ENCODE results near the gene TNFRSF25. TPM values are rescaled to one million over a fixed set of nuclear protein-coding genes. Genes with fewer than 3 reads are reported as not detected.

The TNFRSF25 gene
- total RNA-seq, 1 donor from 2014 or later: 21.4 TPM

DNA sequence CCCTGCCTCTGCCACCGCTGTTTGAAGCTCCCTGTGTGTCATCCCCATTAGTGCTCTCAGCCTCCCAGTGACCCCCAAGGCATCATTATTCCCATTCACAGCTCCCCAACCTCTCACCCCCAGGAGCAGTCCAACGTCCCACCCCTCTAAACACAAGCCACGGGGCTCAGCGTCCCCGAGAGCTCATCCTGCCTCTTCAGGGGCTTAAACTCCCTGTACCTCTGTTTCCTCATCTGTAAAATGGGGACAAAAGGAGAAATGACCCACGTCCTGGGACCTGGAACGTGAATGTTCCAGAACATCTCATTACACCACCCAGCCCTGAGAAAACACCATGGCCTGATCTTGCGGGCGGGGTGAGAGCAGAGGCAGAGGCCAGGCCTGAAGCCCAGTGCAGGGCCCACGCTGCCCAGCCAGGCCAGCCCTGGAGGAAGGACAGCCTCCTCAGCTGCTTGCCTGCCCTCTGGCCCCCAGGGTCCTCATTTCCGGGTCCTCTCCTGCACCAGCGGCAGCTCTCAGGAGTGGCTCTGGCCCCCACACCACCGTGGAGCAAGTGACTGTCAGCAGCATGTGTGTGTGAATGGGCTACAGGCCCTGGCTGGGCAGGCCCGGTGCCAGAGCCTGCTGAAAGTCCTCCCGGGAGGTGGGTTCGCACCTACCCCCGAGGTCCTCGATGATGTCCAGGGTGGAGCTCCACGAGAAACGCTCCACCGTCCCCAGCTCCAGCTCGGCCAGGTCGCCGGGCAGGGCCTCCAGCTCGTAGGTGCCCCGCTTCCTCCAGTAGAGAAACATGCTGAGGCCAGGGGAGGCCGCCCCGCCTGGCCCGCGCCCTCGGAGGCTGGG is 39.6 kb upstream of the TNFRSF25 start:
- Mint-ChIP-seq H3K4me3 (ENCODE audit: unreplicated experiment) (no peak overlapping the region), H3K9me3 (ENCODE audit: low read depth) (no peaks in the 10 kb centered on the region), H3K27me3 (ENCODE audit: low read depth) (no peaks in the 10 kb centered on the region), H3K36me3 (ENCODE audit: low read depth) (no peaks in the 10 kb centered on the region), H3K4me1 (ENCODE audit: low read depth) (peaks cover 26% of the 10 kb centered on the region), H3K27ac (ENCODE audit: unreplicated experiment) (no peak overlapping the region)
- TF ChIP-seq, protein P1, sequence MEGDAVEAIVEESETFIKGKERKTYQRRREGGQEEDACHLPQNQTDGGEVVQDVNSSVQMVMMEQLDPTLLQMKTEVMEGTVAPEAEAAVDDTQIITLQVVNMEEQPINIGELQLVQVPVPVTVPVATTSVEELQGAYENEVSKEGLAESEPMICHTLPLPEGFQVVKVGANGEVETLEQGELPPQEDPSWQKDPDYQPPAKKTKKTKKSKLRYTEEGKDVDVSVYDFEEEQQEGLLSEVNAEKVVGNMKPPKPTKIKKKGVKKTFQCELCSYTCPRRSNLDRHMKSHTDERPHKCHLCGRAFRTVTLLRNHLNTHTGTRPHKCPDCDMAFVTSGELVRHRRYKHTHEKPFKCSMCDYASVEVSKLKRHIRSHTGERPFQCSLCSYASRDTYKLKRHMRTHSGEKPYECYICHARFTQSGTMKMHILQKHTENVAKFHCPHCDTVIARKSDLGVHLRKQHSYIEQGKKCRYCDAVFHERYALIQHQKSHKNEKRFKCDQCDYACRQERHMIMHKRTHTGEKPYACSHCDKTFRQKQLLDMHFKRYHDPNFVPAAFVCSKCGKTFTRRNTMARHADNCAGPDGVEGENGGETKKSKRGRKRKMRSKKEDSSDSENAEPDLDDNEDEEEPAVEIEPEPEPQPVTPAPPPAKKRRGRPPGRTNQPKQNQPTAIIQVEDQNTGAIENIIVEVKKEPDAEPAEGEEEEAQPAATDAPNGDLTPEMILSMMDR (IDR thresholded peaks at IDR 0.05): no peak
- DNase-seq (ENCODE audit: low spot score): peak; percentile 84

DNA sequence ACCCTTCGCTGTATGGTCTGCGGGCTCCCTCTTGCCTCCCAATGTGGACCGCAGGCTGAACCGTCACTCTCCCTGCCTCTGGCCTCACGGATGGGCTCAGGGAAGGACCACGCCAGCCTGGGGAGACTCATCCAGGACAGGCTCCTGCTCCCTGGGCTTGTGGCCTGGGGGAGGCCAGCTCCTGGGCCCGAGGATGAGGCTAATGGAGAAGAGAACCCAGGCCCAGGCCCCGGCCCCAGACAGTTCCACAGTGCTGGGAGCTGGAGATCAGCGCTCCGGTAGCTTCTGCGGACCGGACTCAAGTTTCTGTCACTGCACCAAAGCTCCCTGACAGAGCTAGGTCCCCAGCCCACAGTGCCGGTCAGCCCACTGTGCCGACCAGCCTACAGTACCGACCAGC is 38.9 kb upstream of the TNFRSF25 start:
- Mint-ChIP-seq H3K27ac (ENCODE audit: unreplicated experiment) (no peak overlapping the region), H3K9me3 (ENCODE audit: low read depth) (no peaks in the 10 kb centered on the region), H3K36me3 (ENCODE audit: low read depth) (no peaks in the 10 kb centered on the region), H3K27me3 (ENCODE audit: low read depth) (no peaks in the 10 kb centered on the region), H3K4me3 (ENCODE audit: unreplicated experiment) (no peak overlapping the region), H3K4me1 (ENCODE audit: low read depth) (peaks cover 32% of the 10 kb centered on the region)
- DNase-seq (ENCODE audit: low spot score): peak; percentile 87
- TF ChIP-seq, protein P1 (IDR thresholded peaks at IDR 0.05): no peak

DNA sequence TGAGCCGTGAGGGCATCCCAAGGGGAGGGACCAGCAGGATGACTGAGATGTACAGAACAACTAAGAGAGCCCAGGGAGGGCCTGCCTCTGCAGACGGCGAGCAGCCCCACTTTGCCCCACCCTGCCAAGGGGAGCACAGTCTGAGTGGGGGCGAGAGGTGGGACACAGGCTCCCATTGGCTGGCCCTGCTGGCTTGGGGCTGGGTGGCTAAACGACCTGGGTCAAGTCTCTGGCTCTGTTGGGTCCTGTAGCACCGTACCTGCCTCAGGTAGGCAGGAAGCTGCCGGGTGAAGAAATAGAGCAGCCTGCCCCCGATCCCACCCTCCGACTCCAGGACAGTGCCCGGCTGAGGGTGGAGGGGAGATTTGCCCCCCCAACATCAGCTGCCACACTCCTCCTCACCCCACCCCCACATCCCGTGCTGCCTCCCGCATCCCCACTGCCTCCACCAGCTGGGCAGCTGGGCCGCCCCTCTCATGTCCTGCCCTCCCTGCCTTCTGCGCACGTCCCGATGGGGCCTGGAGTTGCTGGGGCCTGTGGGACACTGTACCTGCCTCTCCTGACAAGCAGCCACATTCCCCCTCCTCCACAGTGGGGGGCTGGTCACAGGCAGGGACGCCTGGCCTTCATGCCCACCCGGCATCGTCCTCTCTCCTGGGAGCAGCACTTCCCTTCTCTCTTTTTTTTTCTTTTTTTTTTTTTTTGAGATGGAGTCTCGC is 38.1 kb upstream of the TNFRSF25 start:
- Mint-ChIP-seq H3K27me3 (ENCODE audit: low read depth) (no peaks in the 10 kb centered on the region), H3K36me3 (ENCODE audit: low read depth) (no peaks in the 10 kb centered on the region), H3K9me3 (ENCODE audit: low read depth) (no peaks in the 10 kb centered on the region), H3K4me3 (ENCODE audit: unreplicated experiment) (no peak overlapping the region), H3K27ac (ENCODE audit: unreplicated experiment) (no peak overlapping the region), H3K4me1 (ENCODE audit: low read depth) (peaks cover 38% of the 10 kb centered on the region)
- peak; percentile 85 for DNase-seq (ENCODE audit: low spot score)
- TF ChIP-seq, protein P1 (IDR thresholded peaks at IDR 0.05): no peak

DNA sequence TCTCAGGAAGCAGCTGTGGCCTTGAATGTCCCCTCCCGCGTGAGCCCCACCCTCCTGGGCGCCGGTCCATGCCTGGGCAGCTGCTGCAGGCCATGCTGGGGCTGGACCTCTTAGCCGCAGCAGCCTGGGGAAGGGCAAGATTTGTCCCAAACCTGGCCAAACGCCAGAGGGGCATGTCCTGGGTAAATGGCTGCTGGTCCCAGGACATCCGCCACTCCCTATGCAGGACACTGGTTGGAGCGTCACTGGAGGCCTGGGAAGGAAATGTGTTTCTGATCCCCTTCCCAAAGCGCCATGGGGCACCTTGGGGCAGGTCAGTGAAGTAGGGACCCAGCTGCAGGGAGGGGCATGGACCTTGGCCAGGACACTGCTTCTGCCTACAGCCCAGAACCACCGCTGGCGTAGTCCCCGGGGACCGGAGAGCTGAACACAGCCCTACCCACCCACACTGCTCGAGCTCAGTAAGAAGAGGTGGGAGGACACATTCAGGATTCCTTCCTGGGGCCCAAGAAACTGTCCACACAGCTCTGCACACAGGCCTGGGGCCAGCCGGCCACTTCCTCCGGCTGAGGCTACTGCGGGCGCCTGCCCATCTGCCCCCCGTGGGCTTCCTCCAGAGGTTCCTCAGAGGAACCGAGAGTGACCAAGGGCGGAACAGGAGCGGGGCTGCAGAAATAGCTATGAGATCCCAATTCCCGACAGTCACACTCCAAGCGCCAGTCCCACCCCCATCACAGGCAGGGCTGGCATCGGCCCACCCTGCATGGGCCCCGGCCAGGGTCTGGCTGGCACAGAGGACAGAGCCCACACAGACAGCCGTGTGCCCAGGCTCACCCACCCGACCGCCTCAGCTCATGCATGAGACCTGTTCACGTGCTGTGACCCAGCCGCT is 36.3 kb upstream of the TNFRSF25 start:
- Mint-ChIP-seq H3K27me3 (ENCODE audit: low read depth) (no peaks in the 10 kb centered on the region), H3K36me3 (ENCODE audit: low read depth) (no peaks in the 10 kb centered on the region), H3K27ac (ENCODE audit: unreplicated experiment) (peak overlapping the region; percentile 82), H3K9me3 (ENCODE audit: low read depth) (no peaks in the 10 kb centered on the region), H3K4me3 (ENCODE audit: unreplicated experiment) (no peak overlapping the region), H3K4me1 (ENCODE audit: low read depth) (peaks cover 50% of the 10 kb centered on the region)
- TF ChIP-seq, protein P1 (IDR thresholded peaks at IDR 0.05): no peak
- peak; percentile 87 for DNase-seq (ENCODE audit: low spot score)

Measured in chondrocyte (in vitro differentiated cells).